Pancreas (tissue), 10 donors: ENCODE data around the gene FAM81A. TPM values are rescaled to one million over a fixed set of nuclear protein-coding genes. Genes with fewer than 3 reads are reported as not detected.

ENCODE experiments used
- ATAC-seq, 4 donors: fragments of 200-7000 bp; cut with Tn5 transposase; one replicate each; pipeline versions ENCODE4 v1.8.0 to v1.9.1; 2020; ENCODE audit warnings: mild to moderate bottlenecking in 4 of 4, moderate library complexity in 4 of 4
- DNase-seq, 6 donors: peaks; one replicate each; pipeline ENCODE4 v3.0.0-alpha.2; 2020
- FAIRE-seq: peaks from 2 replicates; lab custom pipeline; 2012; peaks lifted over from hg19 to GRCh38; lab: Jason Lieb, UNC
- H3K27ac ChIP-seq, 4 donors: fragments of 200-600 bp; sonication (generic); 1 replicate in 3 of 4; 2 replicates in 1 of 4; pipeline versions ENCODE4 v1.5.0 to v1.8.0; 2020
- H3K27me3 ChIP-seq, 4 donors: fragments of 200-600 bp; one replicate each; pipeline ENCODE4 v1.8.0; 2021
- H3K36me3 ChIP-seq, 3 donors: fragments of 200-600 bp; sonication (generic) in 1 of 3; one replicate each; pipeline versions ENCODE4 v1.5.0 to v1.8.0; 2020 to 2021
- H3K4me1 ChIP-seq, 3 donors: fragments of 200-600 bp; one replicate each; pipeline ENCODE4 v1.8.0; 2021
- H3K4me3 ChIP-seq, 4 donors: fragments of 200-600 bp; sonication (generic) in 2 of 4; one replicate each; pipeline versions ENCODE4 v1.5.0 to v1.8.0; 2020 to 2021
- H3K9me3 ChIP-seq, 4 donors: fragments of 200-600 bp; one replicate each; pipeline ENCODE4 v1.8.0; 2021
- WGBS, 2 donors: extraction: QIAGEN DNeasy Blood & Tissue Kit; methylation state at CpG; one replicate each; pipeline ENCODE4 v1.1.7; 2013; 5-methylcytosine and 5-hydroxymethylcytosine counted together
- intact Hi-C, 3 donors: fragments of 100-400 bp; cut with DNase I; formaldehyde crosslinking; loops; one replicate each; pipeline versions ENCODE4 v1.11.1 to v1.14.2; 2022
- polyA plus RNA-seq, 2 donors: library from polyadenylated mRNA; stranded (reverse); fragments of 200-250 nt; gene quantifications; one replicate each; pipeline ENCODE4 v1.2.3, GENCODE V29; 2013
- total RNA-seq, 6 donors: library from RNA; stranded (reverse); fragmentation: NEBNext Ultra II Directional in 4 of 6; extraction: Animal tissue kit (Norgen Biotek cat#: 25700) in 4 of 6; gene quantifications; one replicate each; pipeline versions ENCODE4 v1.2.1 to v1.2.4, GENCODE V29; 2021 to 2023
- TF ChIP-seq, protein P1 (sequence below), 4 donors: fragments of 200-600 bp; sonication (generic) in 3 of 4; IDR thresholded peaks; one replicate each; pipeline versions ENCODE4 v1.5.0 to v1.8.0; 2021; ENCODE audit warnings: antibody characterized with exemption in 4 of 4
- donor health status: healthy with polysubstance abuse.
- donor health status: DM: no; HTN: no; CAD: no; lungs with moderate emphysema.
- donor health status: DM: no; HTN: no; CAD: no.
- donor health status: control.
- donor health status: control.
- donor health status: Bipolar disorder and iron deficiency.
- donor health status: DM: yes; HTN: yes; CAD: no.
- donor health status: DM: no; HTN: no; CAD: no.
- donor health status: DM: no; HTN: no; CAD: no.
- donor health status: DM: yes; HTN: yes; CAD: no.

FAM81A gene
- total RNA-seq: 1 to 10 TPM in 1 of 6 donors, under 1 TPM in 5; 0.51 to 2.2 (median 0.68) TPM
- under 1 TPM; 0.34 to 0.63 TPM for polyA plus RNA-seq

GRCh38 chr15:59437817-59438624, at the start of gene FAM81A:
TSS of gene FAM81A (plus strand) at chr15:59438186. CDS start at chr15:59458627, 20,441 bp downstream.
- WGBS, 2 donors: 1% methylated on average over 64 to 96 of the region's 96 CpGs
- peaks cover 0 to 9% (median 0%) of the 10 kb centered on the region in 3 donors for H3K4me1 ChIP-seq
- H3K9me3 ChIP-seq: no peaks in the 10 kb centered on the region
- intact Hi-C loops: no loop called here
- ATAC-seq (peak; percentile 85 to 93 (median 92)), FAIRE-seq (no peak), DNase-seq (peak; percentile 66 to 86 (median 70))
- peak within 1 kb of the TSS; percentile 18 to 54 (median 37) for H3K4me3 ChIP-seq
- H3K36me3 ChIP-seq: no peaks in the 10 kb centered on the region
- no peak within 1 kb of the TSS for H3K27ac ChIP-seq
- TF ChIP-seq, protein P1, sequence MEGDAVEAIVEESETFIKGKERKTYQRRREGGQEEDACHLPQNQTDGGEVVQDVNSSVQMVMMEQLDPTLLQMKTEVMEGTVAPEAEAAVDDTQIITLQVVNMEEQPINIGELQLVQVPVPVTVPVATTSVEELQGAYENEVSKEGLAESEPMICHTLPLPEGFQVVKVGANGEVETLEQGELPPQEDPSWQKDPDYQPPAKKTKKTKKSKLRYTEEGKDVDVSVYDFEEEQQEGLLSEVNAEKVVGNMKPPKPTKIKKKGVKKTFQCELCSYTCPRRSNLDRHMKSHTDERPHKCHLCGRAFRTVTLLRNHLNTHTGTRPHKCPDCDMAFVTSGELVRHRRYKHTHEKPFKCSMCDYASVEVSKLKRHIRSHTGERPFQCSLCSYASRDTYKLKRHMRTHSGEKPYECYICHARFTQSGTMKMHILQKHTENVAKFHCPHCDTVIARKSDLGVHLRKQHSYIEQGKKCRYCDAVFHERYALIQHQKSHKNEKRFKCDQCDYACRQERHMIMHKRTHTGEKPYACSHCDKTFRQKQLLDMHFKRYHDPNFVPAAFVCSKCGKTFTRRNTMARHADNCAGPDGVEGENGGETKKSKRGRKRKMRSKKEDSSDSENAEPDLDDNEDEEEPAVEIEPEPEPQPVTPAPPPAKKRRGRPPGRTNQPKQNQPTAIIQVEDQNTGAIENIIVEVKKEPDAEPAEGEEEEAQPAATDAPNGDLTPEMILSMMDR (IDR thresholded peaks at IDR 0.05): no peak
- H3K27me3 ChIP-seq: no peaks in the 10 kb centered on the region

- 66 to 75% methylated on average over 3 of the region's 3 CpGs for WGBS, 2 donors
- Histone ChIP-seq H3K27ac (no peak overlapping the region), H3K36me3 (no peaks in the 10 kb centered on the region), H3K4me1 (no peaks in the 10 kb centered on the region), H3K9me3 (no peaks in the 10 kb centered on the region), H3K4me3 (no peak overlapping the region), H3K27me3 (no peaks in the 10 kb centered on the region)
- intact Hi-C loops: no loop called here
- ATAC-seq: no peak
- no peak for FAIRE-seq
- TF ChIP-seq, protein P1 (IDR thresholded peaks at IDR 0.05): no peak
- DNase-seq: no peak
Measured at GRCh38 chr15:59388670-59389069, 49.3 kb upstream of the FAM81A start.

DNA sequence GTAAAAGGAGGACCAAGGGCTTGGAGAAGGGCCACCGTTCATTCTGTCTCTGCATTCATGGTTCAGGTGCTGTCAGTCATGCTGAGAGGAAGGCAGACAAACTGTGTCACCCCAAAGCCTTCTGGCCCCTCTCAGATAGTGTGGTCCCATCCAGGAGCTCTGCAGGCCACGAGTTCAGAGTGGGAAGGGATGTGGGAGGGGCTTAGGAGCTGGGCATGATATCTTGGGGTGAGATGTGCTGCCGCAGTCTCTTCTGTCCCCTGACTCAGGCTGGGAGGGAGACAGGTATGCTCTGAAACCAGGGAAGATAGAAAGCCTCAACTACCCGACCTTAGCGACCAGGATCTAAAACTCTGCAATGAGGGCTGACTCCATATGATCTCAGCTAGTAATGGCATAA, 45.7 kb upstream of the FAM81A start:
- Histone ChIP-seq H3K4me1 (no peaks in the 10 kb centered on the region), H3K9me3 (no peaks in the 10 kb centered on the region), H3K4me3 (no peak overlapping the region), H3K27ac (no peak overlapping the region), H3K36me3 (no peaks in the 10 kb centered on the region), H3K27me3 (no peaks in the 10 kb centered on the region)
- no peak for FAIRE-seq
- TF ChIP-seq, protein P1 (IDR thresholded peaks at IDR 0.05): no peak
- intact Hi-C loops: no loop called here
- WGBS, 2 donors: 59 to 70% methylated on average over 5 of the region's 5 CpGs
- ATAC-seq: no peak
- DNase-seq: no peak

GRCh38 chr15:59394166-59394661, 43.8 kb upstream of the FAM81A start:
- H3K27me3 ChIP-seq: no peaks in the 10 kb centered on the region
- TF ChIP-seq, protein P1 (IDR thresholded peaks at IDR 0.05): no peak
- WGBS, 2 donors: 75 to 81% methylated on average over 9 of the region's 9 CpGs
- no peak for DNase-seq
- H3K4me3 ChIP-seq: no peak overlapping the region
- intact Hi-C loops: no loop called here
- H3K9me3 ChIP-seq: no peaks in the 10 kb centered on the region
- no peaks in the 10 kb centered on the region for H3K36me3 ChIP-seq
- H3K4me1 ChIP-seq: no peaks in the 10 kb centered on the region
- H3K27ac ChIP-seq: no peak overlapping the region
- no peak for ATAC-seq
- FAIRE-seq: no peak

GRCh38 chr15:59396211-59396610, 41.8 kb upstream of the FAM81A start:
- ATAC-seq (no peak), DNase-seq (no peak), FAIRE-seq (no peak)
- Histone ChIP-seq H3K4me3 (no peak overlapping the region), H3K9me3 (no peaks in the 10 kb centered on the region), H3K27ac (no peak overlapping the region), H3K36me3 (no peaks in the 10 kb centered on the region), H3K4me1 (no peaks in the 10 kb centered on the region), H3K27me3 (no peaks in the 10 kb centered on the region)
- WGBS, 2 donors: 27 to 37% methylated on average over 3 of the region's 3 CpGs
- intact Hi-C loops: no loop called here
- TF ChIP-seq, protein P1 (IDR thresholded peaks at IDR 0.05): no peak
